Right forelimb (tissue), 1 donor: ENCODE measurements around the gene ACSL3.
"Not testable (repeated sequence)": the region's sequence is repeated elsewhere in the genome, so short reads cannot be mapped to it uniquely, and the experiment has no call there.

Experiments
- DNase-seq: peaks from one replicate; pipeline ENCODE4 v3.0.0-alpha.2; 2018

Gene ACSL3

DNA sequence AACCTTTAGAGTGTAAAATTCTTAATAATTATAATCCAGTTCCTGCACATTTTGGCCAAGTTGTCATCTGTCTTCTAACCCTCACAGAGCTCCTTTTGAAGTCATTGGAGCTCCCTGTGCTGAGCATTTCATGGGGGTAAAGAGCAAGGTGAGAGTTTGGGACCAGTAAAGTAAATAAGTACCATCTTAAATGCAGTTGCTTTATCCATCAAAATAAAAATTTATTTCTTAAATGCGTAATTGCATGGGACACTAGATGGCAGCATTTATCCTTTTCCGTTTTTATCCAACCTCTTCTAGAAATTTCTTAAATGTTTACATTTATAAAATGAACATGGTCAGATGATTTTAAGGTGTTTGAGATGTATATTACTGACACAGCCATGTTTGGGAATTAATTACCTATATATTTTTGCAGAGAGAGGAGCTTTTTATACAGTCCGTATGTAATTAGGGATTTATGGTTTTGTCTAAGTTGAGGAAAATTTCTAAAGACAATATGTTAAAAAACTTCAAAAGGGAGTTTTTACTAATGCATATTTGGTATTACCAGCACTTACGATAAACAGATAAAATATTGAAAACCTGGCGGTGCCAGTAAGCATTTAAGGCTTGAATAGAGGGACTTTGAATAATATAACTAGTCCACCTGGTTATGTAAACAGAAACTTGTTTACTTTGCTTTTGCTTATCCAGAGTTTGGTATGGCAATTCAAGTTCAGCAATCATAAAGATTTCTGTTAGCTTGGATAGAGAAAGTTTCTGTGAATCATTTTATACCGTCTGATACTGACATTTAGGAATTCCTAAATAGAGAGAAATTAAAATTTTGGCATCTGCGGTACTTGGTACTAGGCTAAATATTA lies 54.5 kb downstream of the ACSL3 start:
- DNase-seq, result no peak

DNA sequence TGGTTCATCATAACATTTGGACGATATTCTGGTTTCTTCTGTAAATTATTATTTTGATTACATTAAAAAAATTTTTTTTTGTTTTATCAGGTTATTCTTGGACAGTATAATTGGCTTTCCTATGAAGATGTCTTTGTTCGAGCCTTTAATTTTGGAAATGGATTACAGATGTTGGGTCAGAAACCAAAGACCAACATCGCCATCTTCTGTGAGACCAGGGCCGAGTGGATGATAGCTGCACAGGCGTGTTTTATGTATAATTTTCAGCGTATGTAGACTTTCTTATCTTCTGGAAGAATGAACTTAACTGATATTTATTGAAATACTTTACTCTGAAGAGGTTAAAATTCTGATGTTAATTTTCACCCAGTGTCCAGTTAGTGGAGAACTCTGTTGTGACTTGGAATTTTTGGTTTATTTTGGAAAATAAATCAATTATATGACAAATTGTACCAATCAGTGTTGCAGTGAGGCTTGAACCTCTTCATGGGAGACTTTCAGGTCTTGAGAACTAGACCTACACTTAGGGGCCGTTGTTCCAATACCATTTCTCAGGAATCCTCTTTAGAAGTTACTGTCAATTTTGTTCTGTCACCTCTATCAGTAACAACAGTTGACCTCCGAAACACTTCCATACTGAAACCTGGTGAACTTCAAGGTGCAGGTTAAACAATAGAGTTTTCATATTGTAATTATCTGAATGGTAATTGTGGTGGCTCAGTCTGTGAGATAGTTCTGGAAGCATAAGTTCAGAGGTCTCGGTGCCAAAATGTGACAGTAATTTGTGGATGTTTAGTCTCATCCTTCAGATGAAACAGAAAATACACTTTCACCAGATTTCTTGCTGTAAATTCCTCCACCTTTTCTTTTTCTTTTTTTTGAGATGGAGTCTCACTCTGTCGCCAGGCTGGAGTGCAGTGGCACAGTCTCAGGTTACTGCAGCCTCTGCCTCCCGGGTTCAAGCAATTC lies 55.7 kb downstream of the ACSL3 start:
- DNase-seq, result no peak

DNA sequence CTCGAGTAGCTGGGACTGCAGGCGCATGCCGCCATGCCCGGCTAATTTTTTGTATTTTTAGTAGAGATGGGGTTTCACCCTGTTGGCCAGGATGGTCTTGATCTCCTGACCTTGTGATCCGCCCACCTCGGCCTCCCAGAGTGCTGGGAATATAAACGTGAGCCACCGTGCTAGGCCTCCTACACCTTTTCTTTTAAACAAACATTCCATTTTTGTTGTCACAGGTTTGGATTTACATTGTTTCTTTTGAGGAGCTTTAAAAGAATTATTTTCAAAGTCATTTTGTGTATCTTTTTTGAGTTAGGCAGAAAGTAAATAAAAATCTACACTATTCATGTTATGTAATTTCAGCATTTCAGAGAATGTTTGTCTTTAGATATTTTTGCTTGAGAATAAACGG lies 56.4 kb downstream of the ACSL3 start:
- not testable (repeated sequence) for DNase-seq

DNA sequence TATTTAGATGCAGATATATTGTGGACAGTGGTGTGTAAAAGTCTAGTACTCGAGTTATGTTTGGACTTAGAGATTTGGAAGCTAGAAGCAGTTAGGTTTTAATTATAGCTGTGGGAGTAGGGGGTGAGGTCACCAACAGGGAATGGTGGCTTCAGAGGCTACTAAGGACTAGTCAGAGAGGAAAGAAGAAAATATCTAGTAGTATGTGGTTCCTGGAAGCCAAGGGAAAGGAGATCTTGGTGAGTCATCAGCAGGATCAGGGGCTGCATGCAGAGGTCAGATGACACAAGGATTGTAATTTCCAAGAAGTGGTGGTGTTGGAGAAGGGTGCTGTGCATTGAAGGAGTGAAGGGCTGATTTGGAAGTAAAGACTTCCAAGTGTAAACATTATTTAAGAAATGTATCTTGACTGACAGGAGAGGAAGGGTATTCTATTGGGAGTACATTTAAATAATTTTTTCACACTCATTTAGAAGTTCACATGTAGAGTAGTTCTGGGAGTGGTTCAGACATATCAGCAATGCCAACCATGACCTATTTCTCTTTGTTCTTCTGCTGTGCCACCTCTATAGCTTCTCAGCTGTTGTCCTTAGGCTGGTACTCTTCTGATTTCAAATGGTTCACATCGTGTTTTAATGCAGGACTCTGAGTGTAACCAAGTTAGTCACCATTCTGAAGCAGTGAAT lies 59.1 kb downstream of the ACSL3 start:
- DNase-seq, result no peak

DNA sequence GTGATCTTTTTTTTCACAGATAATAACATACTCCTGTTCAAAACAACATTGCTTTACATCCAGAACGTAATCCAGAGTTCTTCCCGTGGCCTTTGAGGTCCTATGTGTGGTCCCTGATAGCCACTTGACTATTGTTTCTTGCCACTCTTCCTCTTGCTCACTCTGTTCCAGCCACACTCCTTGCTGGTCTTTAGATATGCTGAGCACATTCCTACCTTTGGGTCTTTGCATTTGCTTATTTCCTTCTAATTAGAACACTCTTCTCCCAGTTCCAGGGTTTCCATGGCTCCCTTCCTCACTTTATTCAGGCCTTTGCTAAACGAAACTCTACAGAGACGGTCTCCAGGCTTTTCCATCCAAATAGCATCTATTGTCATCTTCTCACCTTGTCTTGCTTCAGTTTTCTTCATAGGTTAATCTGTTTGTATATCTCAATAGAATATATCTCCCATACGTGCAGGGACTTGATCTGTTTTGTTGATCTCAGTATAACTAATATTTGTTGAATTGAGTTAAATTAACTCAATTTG lies 59.9 kb downstream of the ACSL3 start:
- DNase-seq, result no peak

DNA sequence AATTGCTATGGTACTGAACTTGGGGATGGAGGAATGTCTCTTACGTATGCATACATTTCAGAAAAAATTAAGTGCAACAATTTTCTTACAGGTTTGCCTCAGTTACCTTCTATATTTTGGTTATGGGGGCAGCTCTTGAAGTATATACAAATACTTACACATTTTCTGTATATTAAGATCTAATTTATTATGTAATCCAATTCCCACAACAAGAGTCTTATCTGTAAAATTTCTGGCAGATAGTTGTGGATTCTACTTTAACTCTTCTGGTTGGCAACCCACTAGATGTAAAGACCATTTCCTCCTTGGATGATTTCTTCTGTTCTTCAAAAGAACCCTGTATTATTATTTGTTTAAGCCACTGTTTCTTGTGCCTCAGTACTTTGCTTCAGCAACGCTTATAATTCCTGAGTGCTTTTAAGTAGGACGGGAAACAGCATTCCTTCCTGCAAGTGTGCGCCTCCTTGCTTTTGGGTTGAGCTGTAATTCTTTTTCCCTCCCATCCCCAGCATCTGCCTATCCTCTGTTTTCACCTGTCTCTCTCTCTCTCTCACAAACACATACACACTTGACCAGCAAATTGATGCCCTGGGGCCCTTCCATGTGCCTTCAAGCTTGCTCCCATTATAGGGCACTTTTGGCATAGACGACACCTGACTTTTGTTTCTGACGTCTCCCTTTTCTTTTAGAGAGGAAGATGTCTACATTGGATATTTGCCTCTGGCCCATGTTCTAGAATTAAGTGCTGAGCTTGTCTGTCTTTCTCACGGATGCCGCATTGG lies 61.4 kb downstream of the ACSL3 start:
- DNase-seq, result no peak

DNA sequence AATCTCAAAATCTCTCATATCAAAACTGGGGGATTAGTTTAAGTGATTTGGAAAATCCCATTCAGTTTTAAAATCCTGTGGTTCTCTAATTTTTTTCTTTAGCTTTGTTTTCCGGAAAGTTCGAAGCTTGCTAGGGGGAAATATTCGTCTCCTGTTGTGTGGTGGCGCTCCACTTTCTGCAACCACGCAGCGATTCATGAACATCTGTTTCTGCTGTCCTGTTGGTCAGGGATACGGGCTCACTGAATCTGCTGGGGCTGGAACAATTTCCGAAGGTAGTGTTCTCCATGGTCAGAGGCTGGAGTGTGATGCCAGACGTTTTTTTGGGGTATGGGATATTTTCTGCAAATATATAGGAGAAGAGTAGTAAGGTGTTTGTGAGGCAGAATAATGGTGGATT lies 66.1 kb downstream of the ACSL3 start:
- DNase-seq, result no peak

DNA sequence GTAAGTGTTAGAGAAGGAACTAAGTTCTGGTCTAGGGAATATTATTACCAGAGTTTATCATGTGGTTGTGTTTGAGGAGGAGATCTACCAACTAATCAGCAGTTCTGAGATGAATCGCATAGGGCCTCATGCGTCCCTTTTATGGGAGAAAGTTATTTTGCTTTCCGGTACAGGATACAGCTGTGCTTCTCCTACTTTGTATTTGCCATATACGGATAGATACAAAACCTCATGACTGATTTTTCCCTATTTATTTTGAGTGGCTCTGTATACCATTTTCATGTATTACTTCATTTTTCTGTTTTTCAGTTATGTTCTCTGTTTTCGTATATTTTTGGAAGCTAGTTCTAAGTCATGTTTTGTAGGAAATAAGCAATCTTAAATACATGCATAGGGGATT lies 66.8 kb downstream of the ACSL3 start:
- no peak for DNase-seq

DNA sequence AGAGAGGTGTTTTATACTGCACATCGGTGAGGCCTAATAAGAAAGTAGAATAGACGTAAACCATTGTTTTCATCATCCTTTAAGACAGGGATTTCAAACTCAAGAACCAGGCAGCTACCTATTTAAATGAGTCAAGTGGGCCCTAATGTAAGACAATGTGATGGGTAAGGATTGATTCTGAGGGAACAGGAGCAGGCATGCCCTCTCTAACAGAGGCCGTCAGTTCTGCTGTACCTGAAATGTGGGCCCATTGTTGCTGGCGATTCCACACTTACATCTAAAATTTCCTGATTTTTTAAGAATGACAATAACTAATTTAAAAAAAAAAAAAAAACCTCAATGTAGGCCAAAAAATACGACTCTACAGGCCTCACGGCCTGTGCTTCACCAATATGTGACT lies 67.5 kb downstream of the ACSL3 start:
- DNase-seq, result no peak

DNA sequence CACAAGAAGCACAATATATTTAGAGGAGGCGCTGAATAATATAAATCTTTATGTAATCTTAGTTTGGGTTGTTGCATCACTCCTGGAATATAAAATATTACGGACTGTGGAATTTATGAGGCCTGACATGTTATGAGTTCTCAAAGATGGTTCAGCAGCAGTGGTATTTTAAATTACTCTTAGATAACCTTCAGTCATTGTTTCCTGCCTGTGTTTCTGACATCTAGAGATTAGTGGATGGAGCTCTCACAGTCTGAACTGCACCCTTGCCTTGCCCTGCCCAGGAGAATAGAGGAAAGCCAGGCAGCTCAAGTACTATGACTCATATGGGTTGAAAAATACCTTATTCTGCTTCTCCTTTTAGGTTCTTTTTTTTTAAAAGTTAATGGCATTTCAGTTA lies 70.0 kb downstream of the ACSL3 start:
- DNase-seq, result no peak

DNA sequence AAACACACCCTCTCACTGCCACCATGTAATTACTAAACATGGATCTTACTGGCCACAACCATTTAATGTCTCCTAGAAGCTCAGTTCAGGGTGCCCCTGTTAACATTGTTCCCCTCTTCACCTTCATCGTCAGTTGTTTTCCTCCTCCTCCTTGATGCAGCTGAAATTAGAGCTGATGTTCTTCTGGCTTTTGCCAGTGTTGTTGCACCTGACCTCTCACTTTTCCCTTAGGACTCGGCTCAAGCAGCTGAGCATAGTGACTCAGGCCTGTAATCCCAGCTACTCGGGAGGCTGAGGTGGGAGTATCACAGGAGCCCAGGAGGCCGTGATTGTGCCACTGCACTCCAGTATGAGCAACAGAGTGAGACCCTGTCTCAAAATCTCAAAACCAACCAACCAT lies 70.8 kb downstream of the ACSL3 start:
- DNase-seq, result no peak

DNA sequence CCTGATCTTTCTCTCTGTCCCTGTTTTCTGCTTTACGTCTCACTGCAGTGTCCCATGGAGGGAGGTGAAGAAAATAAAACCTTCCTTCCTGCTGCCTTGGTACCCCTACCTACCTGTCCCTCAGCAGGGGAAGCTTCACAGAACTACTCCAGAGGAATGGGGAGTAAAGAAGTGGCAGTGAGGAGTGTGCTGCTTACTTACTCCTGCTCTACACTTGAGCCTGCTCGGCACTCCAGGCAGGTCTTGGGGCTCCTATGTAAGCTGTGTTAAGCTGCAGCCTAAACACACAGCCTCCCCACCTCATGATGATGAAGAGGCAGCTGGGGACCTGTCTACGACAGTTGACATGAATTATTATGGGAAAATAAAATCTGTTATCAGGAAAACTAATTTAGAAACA lies 72.6 kb downstream of the ACSL3 start:
- no peak for DNase-seq

DNA sequence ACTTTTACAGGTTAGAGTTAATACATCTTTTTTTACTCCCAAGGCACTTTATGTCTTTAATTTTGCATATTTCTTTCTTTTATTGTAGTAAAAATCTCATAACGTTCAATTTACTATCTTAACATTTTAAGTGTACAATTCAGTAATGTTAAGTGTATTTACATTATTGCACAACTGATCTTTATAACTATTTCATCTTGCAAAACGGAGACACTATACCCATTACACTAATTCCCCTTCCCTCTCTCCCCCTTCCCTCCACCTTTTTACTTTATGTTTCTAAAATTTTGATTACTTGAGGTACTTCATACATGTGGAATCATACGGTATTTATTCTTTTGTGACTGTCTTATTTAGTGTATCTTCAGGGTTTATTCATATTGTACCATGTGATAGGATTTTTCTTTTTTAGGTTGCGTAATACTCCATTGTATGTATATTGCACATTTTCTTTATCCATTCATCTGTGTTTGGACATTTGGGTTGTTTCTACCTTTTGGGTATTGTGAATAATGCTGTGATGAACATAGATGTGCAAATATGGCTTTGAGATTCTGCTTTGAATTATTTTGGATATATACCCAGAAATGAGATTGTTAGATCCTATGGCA lies 75.0 kb downstream of the ACSL3 start:
- DNase-seq, result no peak

DNA sequence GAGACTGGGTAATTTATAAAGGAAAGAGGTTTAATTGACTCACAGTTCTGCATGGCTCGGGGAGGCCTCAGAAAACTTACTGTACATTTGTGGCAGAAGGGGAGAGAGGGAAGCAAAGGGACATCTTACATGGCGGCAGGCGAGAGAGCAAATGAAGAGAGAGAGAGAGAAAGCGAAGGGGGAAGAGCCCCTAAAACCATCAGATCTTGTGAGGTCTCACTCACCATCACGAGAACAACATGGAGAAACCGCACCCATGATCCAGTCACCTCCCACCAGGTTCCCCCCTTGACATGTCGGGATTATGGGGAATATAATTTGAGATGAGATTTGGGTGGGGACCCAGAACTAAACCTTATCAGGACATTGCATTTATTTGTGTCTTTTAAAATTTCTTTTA lies 75.9 kb downstream of the ACSL3 start:
- DNase-seq, result no peak

DNA sequence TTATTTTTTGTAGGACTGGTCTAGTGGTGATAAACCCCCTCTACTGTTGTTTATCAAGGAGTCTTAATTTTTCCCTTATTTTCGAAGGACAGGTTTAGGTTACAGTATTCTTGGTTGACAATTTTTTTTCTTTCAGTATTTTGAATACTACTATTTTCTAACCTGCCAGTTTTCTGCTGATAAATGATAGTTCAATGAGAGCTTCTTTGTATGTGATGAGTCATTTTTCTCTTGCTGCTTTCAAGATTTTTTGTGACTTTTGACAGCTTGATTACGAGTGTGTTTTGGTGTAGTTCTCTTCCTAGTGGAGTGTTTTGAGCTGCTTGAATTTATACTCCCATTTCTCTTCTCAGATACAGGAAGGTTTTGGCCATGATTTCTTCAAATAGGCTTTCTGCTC lies 77.5 kb downstream of the ACSL3 start:
- no peak for DNase-seq

DNA sequence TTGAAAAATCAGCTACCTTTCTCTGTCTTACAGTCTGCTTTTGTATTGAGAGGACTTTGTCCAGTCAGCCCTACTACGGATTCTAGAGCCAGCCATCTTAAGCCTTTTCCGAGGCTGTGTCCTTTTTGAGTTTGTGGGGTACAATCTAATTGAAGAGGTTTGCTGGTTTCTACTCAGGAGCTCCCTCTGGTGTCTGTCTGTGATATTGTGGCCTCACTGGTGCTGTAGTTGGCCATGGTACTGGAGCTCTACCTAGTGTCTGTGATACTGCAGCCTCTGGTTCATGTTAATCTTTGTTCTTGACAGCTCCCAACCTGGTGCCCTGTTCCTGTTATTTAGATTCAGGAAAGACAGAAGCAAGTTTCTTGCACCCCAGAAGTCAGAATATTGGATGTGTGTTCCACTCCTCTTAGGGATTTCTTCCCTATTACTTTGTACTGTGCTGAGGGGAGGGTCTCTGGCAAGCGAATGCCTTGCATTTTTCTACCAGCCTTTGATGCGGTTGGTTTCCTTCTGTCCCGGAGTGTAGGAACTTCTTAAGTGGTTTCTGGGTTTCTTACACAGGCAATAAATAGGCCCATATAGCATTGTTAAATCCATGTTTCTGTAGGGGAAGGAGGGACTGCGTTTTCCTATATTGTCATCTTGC lies 78.5 kb downstream of the ACSL3 start:
- peak; percentile 51 for DNase-seq

DNA sequence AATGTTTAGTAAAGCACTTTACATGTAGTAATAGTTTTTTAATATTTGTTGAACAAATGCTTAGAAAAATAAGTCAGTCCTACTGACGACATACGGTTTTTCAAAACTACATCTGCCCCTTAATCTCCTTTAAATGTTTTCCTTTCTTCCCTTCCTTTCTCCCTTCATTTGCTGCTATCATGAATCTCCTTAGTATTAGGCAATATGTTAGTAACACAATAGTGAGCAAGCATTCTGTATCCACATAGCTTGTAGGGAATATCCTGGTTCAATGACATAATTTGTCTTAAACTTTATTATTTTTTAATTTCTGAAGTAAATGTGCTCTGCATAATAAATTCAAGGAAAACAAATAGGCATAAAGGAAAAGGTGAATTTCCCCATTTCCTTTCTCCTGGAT lies 79.1 kb downstream of the ACSL3 start:
- no peak for DNase-seq

DNA sequence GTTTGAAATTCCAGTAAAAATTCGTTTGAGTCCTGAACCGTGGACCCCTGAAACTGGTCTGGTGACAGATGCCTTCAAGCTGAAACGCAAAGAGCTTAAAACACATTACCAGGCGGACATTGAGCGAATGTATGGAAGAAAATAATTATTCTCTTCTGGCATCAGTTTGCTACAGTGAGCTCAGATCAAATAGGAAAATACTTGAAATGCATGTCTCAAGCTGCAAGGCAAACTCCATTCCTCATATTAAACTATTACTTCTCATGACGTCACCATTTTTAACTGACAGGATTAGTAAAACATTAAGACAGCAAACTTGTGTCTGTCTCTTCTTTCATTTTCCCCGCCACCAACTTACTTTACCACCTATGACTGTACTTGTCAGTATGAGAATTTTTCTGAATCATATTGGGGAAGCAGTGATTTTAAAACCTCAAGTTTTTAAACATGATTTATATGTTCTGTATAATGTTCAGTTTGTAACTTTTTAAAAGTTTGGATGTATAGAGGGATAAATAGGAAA lies 80.7 kb downstream of the ACSL3 start:
- DNase-seq, result no peak

DNA sequence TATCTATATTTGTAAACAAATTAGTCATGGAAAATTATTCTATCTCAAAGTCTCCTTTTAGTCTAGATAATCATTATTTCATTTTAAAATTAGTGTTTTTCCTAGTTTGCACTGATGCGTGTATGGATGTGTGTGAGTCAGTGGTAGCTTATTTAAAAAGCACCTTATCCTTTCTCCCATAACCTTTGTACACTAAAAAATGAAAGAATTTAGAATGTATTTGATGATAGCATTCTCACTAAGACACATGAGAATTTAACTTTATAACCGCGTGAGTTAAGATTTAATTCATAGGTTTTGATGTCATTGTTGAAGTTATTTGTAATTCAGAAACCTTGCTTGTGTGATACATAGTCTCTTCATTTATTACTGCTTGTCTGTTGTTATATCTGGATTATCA lies 81.7 kb downstream of the ACSL3 start:
- DNase-seq, result no peak

DNA sequence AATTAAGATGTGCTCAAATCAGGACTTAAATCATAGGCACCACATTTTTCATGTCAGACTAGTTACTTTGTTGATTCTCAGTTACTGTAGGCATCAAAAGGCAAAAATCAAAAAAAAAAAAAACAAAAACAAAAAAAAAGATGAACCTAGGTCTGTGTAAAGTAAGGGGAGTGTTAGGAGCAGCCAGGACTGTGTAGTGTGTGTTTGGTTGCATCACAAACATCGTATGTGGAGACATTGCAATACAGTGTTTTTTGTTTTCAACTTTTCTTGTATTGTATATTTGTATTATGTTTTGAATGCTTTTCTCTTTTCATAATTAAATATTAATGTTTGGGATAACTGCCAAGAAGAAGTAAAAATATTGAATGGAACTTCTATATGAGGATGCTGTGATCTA lies 82.1 kb downstream of the ACSL3 start:
- DNase-seq, result no peak

DNA sequence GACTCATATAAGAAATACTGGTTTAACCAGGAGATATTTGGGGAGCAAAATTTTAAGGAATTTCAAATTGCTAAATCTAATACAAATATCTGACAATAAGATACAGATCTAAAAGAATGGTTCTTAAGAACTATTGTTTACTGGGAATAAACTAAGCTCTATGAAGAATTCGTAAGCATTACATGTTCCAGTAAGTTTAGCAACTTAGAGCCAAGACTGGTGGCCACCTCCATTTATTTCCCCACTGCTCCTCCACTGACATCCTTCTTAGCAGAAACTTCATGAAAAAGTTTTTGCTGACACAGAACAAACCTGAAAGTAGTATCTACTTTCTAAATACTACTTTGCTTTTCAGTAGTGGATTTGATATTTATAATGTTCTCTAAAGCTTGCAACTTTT lies 83.0 kb downstream of the ACSL3 start:
- no peak for DNase-seq
